Adrenal gland (tissue), 5 donors: ENCODE results near the gene WDR86.

ENCODE experiments used
- CTCF ChIP-seq, 6 experiments: fragments of 450-650 bp in 4 of 6; fragments of 200-600 bp in 2 of 6; sonication (generic) in 1 of 6; IDR thresholded peaks; 1 replicate in 5 of 6; 2 replicates in 1 of 6; pipeline versions ENCODE4 v1.5.1 to v1.8.0; 2016 to 2021; ENCODE audit warnings: antibody characterized with exemption in 6 of 6, mild to moderate bottlenecking in 2 of 6, moderate library complexity in 1 of 6
- POLR2A ChIP-seq, 2 donors: fragments of 450-650 bp; IDR thresholded peaks; one replicate each; pipeline ENCODE4 v1.6.1; 2017; ENCODE audit warnings: antibody characterized with exemption in 2 of 2, mild to moderate bottlenecking in 2 of 2, moderate library complexity in 1 of 2
- donor health status: DM: no; HTN: no; CAD: no.

- no peak for TF ChIP-seq CTCF (IDR thresholded peaks at IDR 0.05)
- TF ChIP-seq POLR2A (IDR thresholded peaks at IDR 0.05) = no peak
Observed at GRCh38 chr7:151452680-151453325, 43.0 kb upstream of the WDR86 start.
